NCI-H226 (cell line): ENCODE data around the gene TLE3.

ENCODE experiments used
- DNase-seq: peaks from one replicate; pipeline ENCODE4 v3.0.0-alpha.2; 2015

Gene TLE3

DNA sequence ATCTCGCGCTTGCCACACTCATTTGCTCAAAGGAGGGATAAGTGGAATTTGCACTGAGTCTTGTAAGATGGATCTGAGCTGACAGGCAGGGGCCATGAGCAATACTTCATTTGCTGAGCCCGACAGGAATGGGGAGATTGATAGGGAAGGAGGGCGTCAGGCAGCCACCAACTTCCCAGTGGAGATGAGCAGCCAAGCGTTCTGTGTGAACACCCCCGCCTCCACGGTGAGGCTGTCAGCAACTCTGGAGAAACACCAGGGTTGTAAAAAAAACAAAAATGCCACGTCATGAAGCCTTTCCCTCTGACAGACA is 36.8 kb downstream of the TLE3 start:
- no peak for DNase-seq

DNA sequence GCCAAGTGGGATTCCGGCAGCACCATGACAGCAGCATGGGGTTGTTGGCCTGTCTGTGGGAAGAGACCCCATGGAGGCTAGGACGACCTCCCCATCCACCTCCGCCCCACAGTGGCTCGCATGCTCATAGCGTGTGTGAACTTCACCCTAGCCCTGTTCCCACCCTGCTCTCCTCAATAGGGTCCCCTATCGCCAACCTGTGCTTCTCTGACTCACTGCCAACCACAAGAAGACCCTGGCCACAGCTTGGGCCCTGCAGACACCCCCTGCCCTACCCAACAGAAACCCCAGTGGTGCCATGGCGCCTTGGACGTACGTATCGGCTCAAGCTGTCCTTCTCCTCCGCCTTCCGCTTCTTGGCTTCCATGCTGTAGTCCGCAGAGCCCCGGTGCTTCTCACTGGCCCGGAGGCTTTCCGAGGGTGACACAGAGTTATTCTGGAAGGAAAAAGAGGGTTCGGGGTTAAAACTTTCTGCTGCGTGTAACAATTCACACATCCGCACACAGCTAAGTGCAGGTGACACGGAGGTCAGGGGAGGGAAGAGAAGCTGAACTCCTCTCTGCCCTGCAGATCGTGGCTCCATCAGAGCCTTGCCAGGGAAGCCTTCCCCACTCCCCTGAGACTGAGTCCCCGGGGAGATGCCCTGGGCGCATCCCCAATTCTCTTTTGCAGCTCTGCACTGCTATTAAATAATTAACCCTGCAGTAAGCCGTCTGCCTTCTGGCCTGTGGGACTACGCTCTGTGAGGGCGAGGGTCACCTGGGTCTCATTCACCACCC is 37.3 kb downstream of the TLE3 start:
- DNase-seq: no peak

DNA sequence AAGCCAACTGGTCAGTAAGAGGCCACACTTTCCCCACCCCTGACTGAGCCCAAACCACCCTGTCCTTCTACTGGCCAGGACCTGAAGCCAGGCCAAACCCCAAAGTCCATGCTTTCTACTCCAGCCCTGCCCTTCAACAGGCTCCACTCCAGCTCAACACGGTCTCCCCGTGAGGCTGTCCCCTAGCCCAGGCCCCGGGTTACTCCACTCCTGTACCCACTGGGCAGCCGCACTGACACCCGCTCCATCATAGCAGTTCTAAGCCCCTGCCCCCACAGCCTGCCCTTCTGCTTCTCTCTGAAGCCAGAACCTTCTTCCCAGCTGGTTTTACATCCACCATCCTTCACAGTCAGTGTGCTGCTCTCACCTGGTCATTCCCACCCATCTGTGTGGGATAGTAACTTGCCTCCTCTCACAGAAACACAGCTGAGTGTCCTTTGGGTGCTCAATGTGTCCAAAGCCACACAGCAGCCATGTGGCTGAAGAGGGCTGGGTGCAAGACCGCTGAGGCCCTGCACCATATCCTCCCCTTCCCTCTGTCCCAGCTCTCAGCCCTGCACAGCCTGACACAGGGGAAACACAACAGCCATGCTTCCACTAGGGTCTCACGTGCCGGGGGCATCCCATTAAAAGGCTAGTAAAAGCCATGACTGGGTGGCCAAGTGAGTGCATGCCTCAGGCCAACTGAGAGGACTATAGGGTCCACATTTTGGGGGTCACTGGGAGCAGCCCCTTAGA is 38.1 kb downstream of the TLE3 start:
- no peak for DNase-seq

DNA sequence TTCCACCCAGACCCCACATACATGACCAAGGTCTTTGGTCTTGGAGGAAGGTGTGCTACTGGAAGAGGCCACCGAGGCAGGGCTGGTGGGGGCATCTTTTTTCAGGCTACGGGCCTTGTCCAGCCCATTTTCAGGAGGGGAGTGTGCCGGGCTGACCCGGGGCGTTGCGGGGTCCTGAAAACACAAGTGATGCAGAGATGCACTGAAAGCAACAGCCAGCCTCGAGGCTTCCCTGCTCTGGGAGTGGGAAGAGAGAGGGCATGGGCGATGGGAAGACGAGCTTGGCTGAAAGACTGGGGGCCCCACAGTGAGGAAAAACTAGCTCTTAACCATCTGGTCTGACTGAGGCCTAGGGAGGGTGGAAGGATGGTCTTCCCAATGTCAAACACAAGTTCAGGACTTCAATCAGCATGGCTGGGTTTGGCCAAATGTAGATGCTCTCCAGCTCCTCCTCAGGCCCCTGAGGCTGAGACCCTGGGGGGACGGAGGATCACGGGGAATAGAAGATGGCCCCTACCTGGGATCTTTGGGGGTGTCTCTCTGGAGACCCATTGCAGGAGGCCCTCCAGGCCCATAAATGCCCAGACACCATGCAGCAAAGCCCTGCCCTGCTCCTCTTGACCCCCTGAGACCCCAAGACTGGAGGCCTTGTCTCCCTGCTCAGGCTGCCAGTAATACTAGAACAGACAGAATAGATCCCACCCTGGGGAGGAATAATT is 38.9 kb downstream of the TLE3 start:
- DNase-seq: no peak

DNA sequence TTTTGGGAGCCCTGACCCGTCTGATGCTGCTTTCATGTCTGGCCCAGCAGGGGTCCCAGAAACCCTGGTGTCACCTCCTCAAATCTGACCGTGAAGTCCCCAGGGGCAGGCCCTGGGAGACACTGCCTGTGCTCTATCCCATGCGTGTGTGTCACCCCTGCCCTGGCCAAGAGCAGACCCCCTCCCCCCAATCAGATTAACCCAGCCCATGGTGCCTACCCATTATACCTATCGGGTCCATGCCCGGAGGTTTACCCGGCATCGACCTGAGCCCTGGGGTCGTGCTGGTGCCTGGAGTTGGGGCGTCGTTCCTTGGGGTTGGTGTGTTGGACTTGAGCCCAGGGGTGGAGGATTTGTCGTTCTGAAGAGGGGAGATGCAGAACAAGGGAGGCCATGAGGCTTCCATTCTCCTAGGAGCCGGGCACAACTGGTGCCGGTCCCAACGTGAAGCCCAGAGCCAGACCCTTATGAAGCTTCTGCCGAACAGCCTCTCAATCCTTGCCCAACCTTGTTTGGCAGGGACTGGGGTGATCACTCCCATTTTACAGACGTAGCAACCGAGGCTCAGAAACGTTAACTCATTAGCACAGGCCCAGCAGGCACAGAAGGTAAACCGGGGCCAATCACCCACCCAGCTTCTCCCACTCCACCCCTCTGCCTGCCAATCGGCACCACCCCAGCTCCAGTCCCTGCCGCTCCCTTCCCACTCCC is 39.6 kb downstream of the TLE3 start:
- no peak for DNase-seq

DNA sequence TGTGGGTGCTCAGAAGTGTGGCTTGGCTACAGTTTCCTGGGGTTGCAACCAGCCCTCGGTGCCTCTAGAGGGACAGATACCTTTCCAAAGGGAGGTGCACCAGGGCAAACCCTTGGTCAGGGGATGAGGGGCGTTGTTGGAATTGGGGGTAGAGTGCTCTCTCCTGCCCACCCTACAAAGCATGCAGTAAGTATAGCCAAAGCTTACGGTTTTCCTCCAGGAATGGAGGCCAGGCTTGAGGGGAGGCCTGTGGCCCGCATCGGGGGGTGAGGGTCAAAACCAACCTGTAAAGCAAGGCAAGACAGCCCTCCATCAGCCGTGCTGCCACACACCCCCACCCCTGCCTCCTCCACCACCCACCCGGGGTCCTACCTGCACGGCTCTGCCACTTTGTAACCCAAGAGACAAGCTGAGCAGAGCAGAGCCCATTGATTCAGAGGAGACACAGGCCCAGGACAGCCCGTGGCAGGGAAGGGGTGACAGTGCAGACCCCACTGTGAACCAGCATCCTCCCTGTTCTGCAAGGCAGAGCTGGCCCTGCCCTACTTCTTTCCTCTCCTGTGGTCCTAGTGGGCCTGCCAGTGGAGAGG is 41.5 kb downstream of the TLE3 start:
- no peak for DNase-seq

DNA sequence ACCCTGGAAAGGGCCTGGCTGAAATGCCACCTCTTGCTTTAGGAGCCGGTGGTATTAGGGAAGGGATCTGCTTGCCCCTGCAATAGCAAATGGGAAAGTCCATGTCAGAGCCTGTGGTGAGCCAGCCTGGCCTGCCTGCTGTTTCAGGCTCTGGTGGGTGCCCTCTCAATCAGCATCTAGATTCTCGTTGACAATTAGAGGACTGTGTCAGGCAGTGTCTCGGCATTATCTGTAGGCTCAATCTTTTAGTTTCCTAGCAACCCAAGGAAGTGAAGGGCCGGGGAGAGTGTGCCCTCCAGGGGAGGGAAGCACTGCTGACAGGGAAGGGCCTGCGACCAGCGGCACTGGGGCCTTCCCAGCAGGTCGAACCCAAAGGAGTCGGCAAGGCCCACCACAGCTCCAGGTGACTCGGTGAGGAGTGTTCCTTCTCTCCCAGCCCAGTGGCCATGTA is 42.1 kb downstream of the TLE3 start:
- DNase-seq: no peak

DNA sequence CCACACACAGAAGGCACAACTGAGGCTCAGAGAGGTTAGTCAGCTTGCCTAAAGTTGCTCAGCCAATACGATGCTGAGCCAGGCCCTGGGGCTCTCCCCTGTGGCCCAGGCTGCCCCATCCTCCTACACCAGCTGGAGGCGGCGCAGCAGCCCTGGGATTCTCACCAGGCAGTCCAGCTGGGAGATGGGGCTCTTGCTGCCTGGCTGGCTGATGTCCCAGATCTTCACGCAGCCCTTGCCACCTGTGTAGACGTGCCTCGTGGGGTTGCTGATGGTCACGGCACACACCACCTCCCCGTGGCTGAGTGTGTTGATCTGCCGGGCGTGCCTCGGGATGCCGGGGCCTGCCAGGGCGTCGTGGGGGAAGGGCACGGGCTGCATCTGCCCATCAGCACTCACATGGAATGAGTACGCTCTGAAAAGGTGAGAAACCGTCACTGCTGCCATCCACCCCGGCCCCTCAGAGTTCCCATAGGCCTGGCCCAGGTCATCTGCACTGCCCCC is 42.8 kb downstream of the TLE3 start:
- no peak for DNase-seq

DNA sequence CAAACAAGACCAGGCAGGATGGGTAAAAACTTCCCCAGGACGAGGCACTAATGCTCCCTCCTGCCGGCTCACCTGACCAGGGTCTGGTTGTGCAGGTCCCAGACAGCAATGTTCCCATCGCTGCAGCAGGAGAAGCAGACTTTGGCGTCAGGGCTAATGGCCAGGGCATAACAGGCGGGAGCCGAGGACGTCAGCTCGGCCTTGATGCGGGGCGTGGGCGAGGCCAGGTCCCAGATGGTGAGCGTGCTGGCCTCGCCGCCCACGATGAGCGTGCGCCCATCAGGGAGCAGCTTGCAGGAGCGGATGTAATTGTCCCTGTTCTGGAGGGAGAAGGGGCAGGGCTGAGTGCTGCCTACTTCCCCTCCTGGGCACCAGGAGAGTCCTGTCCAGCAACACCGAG is 43.4 kb downstream of the TLE3 start:
- no peak for DNase-seq

DNA sequence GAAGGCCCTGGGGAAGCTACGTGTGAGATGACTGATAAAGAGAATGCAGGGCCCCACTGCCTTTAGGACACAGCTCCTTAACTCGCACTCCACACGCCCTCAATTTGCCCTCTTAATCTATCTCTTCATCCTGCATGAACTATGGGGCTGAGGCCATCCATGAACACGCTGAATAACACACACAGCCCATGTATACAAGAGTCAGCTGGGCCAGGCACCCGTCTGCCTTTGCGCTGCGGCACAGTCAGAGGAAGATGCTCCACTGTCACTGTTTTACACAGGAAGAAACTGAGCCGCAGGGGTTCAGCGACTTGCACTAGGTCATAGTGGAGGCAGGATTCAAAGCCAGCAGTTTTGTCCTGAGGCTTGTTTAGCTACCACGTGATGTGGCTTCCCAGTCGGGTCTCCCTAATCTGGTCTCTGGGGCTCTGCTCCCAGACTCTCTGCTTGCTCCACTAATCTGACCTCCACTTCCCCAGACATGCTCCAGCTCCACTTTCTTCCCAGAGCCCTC is 43.9 kb downstream of the TLE3 start:
- no peak for DNase-seq

DNA sequence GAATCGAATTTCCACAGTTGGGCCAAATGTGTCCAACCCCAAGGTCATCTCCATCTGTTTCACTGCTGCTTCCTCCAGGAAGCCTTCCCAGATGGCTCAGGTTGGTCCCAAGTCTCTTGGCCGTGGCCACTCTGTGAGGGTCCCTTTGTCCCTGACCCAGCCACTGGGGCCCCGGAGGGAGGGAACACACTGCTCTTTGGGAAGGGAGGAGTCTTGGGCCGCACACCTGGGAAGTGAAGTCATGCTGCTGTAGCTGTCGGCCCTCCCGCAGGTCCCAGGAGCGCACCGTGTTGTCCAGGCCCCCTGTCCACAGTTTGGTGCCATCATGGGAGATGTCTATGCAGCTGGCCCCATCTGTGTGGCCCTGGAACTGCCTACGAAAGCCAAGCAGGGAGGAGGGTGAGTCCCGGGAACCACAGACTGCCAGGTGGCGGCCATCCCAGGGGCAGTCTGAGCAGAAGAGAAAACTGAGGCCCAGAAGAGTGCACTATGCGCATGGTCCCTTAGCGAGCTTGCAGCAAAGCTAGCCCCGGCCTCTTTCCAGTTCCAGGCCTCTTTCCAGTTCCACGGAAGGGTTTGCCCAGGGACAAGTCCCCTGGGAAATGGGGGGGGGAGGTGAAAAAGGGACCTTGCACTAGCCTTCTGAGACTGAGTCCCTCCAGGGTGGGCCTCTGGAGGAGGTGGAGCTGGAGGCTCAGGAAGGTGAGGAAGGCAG is 44.6 kb downstream of the TLE3 start:
- no peak for DNase-seq

DNA sequence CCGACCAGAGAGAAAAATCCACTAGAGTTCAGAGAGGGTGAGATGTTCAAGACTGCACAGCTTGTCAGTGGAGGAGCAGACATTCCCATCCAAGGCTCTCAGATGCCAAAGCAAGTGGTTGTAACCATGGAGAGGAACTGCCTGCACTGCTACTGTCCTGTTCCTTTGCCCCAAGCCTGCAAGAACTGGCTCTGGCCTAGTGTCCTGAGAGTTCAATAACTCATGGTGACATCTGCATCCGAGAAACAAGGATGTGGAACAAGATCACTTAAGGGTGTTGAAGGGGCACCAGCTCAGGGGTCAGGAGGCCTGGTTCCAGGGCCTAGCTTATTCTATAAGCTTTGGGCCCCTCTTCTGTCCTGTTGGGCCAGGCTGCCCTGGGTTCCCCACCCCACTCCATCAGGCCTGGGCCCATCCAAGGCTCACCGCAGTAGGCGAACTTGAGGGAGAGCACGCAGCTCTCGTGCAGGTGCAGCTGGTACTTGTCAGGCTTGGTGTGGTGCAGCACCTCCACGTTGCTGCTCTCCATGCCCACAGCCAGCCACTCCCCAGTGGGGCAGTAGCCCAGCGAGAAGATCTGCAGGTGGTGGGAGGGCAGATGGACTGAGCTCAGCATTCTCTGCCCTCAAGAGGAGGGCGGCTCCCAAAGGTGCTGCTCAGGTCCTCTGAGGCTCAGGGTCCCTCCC is 45.6 kb downstream of the TLE3 start:
- DNase-seq: no peak

DNA sequence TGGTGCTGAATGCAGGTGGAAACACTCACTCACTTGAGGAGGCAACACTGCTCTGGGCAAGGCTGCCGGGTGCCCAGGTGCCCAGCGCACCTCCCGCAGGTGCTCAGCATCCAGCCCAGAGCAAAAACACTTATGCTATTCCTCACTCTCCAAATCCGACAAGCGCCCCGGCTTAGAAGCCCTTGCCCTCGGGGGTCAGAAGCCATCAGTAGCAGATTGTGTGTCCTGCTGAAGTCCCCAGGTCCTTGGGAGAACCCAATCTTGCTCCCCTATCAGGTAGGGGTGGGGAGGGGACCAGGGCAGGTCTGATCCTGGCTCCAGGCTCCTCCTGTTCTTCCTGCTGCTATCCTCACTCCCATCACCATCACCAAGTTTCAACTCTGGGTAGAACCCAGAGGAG is 46.7 kb downstream of the TLE3 start:
- no peak for DNase-seq

DNA sequence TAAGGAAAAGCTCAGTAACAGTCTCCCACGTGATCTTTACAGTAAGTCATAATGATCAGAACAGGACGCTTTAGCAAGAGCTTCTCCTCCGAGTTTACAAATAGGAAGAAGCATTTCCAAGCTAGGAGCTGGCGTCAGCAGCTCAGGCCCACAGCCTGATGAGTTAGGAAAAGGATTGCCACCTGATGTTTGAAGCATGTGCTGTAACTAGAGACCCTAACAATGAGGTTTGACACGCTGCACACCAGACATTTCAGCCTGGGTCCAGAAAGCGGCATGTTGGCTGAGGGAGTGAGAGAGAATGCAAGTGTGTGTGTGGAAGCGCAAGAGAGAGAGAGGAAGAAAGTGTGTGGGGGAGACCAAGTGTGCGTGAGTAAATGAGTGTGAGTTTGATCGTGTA is 47.3 kb downstream of the TLE3 start:
- DNase-seq: no peak

DNA sequence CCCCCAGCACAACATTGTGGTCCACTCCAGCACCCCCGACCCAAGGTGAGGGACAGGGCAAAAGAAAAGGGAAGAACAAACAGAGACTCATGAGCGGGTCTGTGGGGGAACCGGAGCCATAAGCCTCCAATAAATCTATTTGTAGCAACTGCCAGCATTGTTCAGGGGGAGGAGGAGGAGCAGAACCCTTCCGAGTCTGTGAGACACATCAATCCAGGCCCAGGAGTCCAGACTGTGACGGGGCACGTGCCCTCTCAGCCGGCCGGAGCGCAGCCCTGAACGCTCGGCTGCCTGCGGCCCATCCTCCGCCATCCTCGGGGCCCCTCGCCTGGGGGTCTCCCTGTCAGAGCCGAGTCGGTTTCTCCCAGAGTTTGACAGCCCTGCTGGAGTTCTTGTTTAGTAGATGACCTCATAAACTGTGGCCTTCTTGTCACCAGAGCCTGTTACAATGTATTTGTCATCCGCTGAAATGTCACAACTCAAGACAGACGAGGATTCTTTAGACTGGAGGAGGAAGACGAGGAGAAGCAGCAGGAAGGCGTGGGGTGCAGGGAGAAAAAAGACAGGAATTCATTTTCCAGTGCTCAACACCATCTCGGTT is 47.9 kb downstream of the TLE3 start:
- DNase-seq: no peak

DNA sequence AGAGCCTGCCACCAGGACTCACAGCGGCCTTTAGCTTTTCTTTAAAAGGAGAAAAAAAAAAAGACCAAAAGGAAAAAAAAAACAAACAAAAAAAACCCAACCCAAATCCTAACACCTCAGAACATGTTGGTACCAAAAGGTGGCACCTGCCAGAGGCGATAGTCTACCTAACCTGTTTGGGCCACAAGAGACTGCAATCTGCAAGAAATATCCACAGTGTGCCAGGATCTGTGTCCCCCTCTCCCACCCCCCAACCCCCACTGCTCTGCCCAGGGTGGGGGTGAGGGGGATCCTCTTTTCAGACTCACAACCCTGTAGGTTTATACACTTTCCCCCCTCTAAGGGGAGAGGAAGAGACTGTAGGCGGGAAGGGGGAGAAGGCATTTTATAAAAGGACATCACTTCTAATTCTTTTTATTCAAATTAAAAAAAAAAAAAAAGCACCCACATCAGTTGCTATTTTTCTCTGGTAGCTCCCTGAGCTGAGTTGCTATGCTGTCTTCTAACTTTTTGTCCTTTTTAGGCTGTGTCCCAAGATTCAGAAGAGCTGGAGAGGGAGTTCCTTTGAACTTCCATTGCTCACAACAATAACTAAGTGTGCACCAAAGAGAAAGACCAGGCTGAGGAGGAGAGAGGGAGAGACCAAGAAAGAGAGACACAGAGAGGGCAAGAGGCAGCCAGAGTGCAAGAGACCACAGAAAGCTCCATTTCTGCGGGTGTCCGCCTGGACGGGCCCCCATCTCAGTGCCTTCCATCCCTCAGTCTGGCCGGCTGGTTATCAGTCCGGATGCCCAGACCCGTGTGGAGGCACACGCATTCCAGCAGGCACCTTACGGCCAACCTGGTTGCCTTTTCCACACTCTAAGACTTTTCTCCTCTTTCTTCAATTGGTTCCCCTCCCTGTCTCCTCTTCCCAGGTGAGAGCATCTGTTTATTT is 48.9 kb downstream of the TLE3 start:
- no peak for DNase-seq

DNA sequence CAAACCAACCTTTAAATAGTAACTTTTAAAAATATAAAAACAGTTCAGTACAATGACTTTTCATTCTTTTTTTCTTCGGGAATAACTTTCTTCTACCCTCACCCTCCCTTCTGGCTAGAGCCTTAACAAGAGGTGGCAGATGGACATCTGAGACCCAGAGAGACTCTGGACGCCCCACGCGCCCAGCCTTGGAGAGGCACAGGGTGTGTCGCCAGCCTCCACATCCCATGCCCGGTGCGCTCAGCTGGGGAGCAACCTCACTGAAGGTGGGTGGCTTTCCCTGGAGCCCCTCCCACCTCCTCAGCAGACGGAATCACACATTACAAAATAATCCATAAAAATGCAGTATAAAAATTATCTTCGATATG is 49.5 kb downstream of the TLE3 start:
- DNase-seq: no peak

DNA sequence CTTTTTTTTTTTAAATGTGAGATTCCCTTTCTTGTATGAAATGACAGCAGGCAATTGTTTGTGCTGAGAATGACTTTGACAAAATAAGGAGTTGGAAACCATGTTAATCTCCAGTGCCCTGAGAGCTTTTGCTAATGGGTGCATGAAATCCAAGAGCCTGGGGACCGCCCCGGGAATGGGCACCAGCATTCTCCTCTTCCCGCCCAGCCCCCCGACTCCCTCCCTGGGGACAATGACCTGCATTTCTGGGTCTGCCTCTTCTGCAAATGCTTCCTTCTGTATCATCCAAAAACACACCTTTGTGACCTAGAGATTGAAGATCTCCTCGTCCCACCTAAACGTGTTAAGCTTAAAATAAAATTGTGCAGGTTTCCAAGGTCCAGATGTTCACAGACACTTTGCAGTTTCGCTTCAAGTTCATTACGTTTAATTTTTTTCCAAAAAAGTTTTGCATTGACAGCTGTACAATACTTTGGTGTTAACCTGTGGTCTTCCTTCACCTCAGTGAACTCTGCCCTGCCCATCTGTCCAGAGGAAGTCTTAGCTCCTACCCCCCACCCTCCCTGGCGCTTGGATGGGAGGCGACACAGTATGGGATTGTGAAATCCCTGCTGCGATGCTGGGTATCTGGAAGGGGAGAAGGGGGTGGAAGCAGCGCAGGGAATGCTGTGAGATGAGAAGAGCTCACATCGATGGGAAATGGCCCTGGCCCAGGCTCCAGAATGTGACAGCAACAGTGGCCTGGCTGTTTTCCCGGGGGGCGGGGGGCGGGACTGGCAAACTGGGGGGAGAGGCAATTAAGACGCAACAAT is 50.1 kb downstream of the TLE3 start:
- DNase-seq: no peak
